ENCODE results near the gene L3MBTL1.

Gene L3MBTL1

GRCh38 chr20:43536041-43536816 lies 28.7 kb downstream of the L3MBTL1 start:
- no peak for DNase-seq

GRCh38 chr20:43536817-43537440 lies 29.4 kb downstream of the L3MBTL1 start:
- no peak for DNase-seq

- DNase-seq = peak; percentile 6
Measured at GRCh38 chr20:43537921-43538877, 30.7 kb downstream of the L3MBTL1 start.

GRCh38 chr20:43538878-43539700 lies 31.6 kb downstream of the L3MBTL1 start:
- no peak for DNase-seq

GRCh38 chr20:43539975-43540672 lies 32.6 kb downstream of the L3MBTL1 start:
- no peak for DNase-seq

- DNase-seq = no peak
Measured at GRCh38 chr20:43540673-43541060, 33.2 kb downstream of the L3MBTL1 start.

- no peak for DNase-seq
Measured at GRCh38 chr20:43541214-43541613, 33.7 kb downstream of the L3MBTL1 start.

GRCh38 chr20:43542161-43542560 lies 34.7 kb downstream of the L3MBTL1 start:
- DNase-seq = no peak

GRCh38 chr20:43542674-43543073 lies 35.2 kb downstream of the L3MBTL1 start:
- no peak for DNase-seq

- DNase-seq = no peak
Measured at GRCh38 chr20:43543138-43543537, 35.6 kb downstream of the L3MBTL1 start.

- no peak for DNase-seq
Measured at GRCh38 chr20:43544501-43544900, 37.0 kb downstream of the L3MBTL1 start.

GRCh38 chr20:43545837-43546578 lies 38.5 kb downstream of the L3MBTL1 start:
- no peak for DNase-seq

- DNase-seq = no peak
Measured at GRCh38 chr20:43548273-43548880, 40.9 kb downstream of the L3MBTL1 start.

- DNase-seq = no peak
Measured at GRCh38 chr20:43549416-43550065, 42.0 kb downstream of the L3MBTL1 start.

- no peak for DNase-seq
Measured at GRCh38 chr20:43550456-43550855, 43.0 kb downstream of the L3MBTL1 start.

- no peak for DNase-seq
Measured at GRCh38 chr20:43554369-43554768, 46.9 kb downstream of the L3MBTL1 start.

- DNase-seq = no peak
Measured at GRCh38 chr20:43558412-43559146, 51.1 kb downstream of the L3MBTL1 start, which contains the start of gene SGK2. Gene SGK2 (plus strand): TSS chr20:43559027. CDS start chr20:43566496, 7,469 bp downstream.

- no peak for DNase-seq
Measured at GRCh38 chr20:43559147-43559987, 51.9 kb downstream of the L3MBTL1 start.

Measured in NCI-H187 treated with DMSO at 0.1 percent for 48 hours (cell line).